Measurements from ENCODE around the gene LSP1.

LSP1 gene

GRCh38 chr11:1892558-1892957 lies 39.7 kb downstream of the LSP1 start:
- DNase-seq (ENCODE audit: low spot score) = peak; percentile 13
- H3K36me3 ChIP-seq (ENCODE audit: low read depth) = no peaks in the 10 kb centered on the region
- ATAC-seq (ENCODE audit: low read depth) = no peak

GRCh38 chr11:1893581-1894359 lies 40.9 kb downstream of the LSP1 start:
- Histone ChIP-seq H3K27ac (ENCODE audit: poor library complexity, severe bottlenecking) (no peak overlapping the region), H3K27me3 (ENCODE audit: insufficient read depth, poor library complexity, severe bottlenecking) (no peaks in the 10 kb centered on the region), H3K4me3 (ENCODE audit: severe bottlenecking) (no peak overlapping the region), H3K9me3 (ENCODE audit: severe bottlenecking) (no peaks in the 10 kb centered on the region), H3K36me3 (ENCODE audit: low read depth) (no peaks in the 10 kb centered on the region), H3K4me1 (ENCODE audit: insufficient read depth, poor library complexity, severe bottlenecking) (no peaks in the 10 kb centered on the region)
- peak; percentile 23 for DNase-seq (ENCODE audit: low spot score)
- no peak for ATAC-seq (ENCODE audit: low read depth)
- TF ChIP-seq CTCF (IDR thresholded peaks at IDR 0.05; ENCODE audit: poor library complexity, severe bottlenecking) = no peak

More at GRCh38 chr11:1892558-1892957, 39.7 kb downstream of the LSP1 start:
- Histone ChIP-seq H3K27me3 (ENCODE audit: insufficient read depth, poor library complexity, severe bottlenecking) (no peaks in the 10 kb centered on the region), H3K4me1 (ENCODE audit: insufficient read depth, poor library complexity, severe bottlenecking) (no peaks in the 10 kb centered on the region), H3K27ac (ENCODE audit: poor library complexity, severe bottlenecking) (no peak overlapping the region), H3K4me3 (ENCODE audit: severe bottlenecking) (no peak overlapping the region), H3K9me3 (ENCODE audit: severe bottlenecking) (no peaks in the 10 kb centered on the region)
- TF ChIP-seq CTCF (IDR thresholded peaks at IDR 0.05; ENCODE audit: poor library complexity, severe bottlenecking) = no peak

GRCh38 chr11:1894759-1895158 lies 41.9 kb downstream of the LSP1 start:
- Histone ChIP-seq H3K27ac (ENCODE audit: poor library complexity, severe bottlenecking) (no peak overlapping the region), H3K27me3 (ENCODE audit: insufficient read depth, poor library complexity, severe bottlenecking) (no peaks in the 10 kb centered on the region), H3K4me3 (ENCODE audit: severe bottlenecking) (no peak overlapping the region), H3K4me1 (ENCODE audit: insufficient read depth, poor library complexity, severe bottlenecking) (no peaks in the 10 kb centered on the region), H3K36me3 (ENCODE audit: low read depth) (no peaks in the 10 kb centered on the region), H3K9me3 (ENCODE audit: severe bottlenecking) (no peaks in the 10 kb centered on the region)
- no peak for DNase-seq (ENCODE audit: low spot score)
- TF ChIP-seq CTCF (IDR thresholded peaks at IDR 0.05; ENCODE audit: poor library complexity, severe bottlenecking) = no peak
- no peak for ATAC-seq (ENCODE audit: low read depth)

GRCh38 chr11:1896468-1896867 lies 43.6 kb downstream of the LSP1 start:
- no peak overlapping the region for H3K4me3 ChIP-seq (ENCODE audit: severe bottlenecking)
- TF ChIP-seq CTCF (IDR thresholded peaks at IDR 0.05; ENCODE audit: poor library complexity, severe bottlenecking) = no peak
- no peak overlapping the region for H3K27ac ChIP-seq (ENCODE audit: poor library complexity, severe bottlenecking)
- H3K9me3 ChIP-seq (ENCODE audit: severe bottlenecking) = no peaks in the 10 kb centered on the region
- H3K4me1 ChIP-seq (ENCODE audit: insufficient read depth, poor library complexity, severe bottlenecking) = no peaks in the 10 kb centered on the region
- H3K27me3 ChIP-seq (ENCODE audit: insufficient read depth, poor library complexity, severe bottlenecking) = no peaks in the 10 kb centered on the region
- DNase-seq (ENCODE audit: low spot score) = peak; percentile 13
- H3K36me3 ChIP-seq (ENCODE audit: low read depth) = no peaks in the 10 kb centered on the region
- ATAC-seq (ENCODE audit: low read depth) = no peak

- Histone ChIP-seq H3K4me3 (ENCODE audit: severe bottlenecking) (no peak overlapping the region), H3K9me3 (ENCODE audit: severe bottlenecking) (no peaks in the 10 kb centered on the region), H3K36me3 (ENCODE audit: low read depth) (no peaks in the 10 kb centered on the region), H3K4me1 (ENCODE audit: insufficient read depth, poor library complexity, severe bottlenecking) (no peaks in the 10 kb centered on the region), H3K27me3 (ENCODE audit: insufficient read depth, poor library complexity, severe bottlenecking) (no peaks in the 10 kb centered on the region), H3K27ac (ENCODE audit: poor library complexity, severe bottlenecking) (no peak overlapping the region)
- no peak for TF ChIP-seq CTCF (IDR thresholded peaks at IDR 0.05; ENCODE audit: poor library complexity, severe bottlenecking)
- peak; percentile 22 for DNase-seq (ENCODE audit: low spot score)
- no peak for ATAC-seq (ENCODE audit: low read depth)
These were observed 44.0 kb downstream of the LSP1 start for GRCh38 chr11:1896923-1897322.

Measured in RWPE2 (cell line).